ENCODE measurements around the gene CFAP299. TPM values are rescaled to one million over a fixed set of nuclear protein-coding genes. Genes with fewer than 3 reads are reported as not detected.

Gene CFAP299
- total RNA-seq, 2 donors from 2014 or later = not detected

GRCh38 chr4:80897537-80898303, 562.2 kb downstream of the CFAP299 start:
- DNase-seq = no peak
- WGBS, 2 experiments (ENCODE audit: insufficient coverage in 1 of 2, insufficient read length in 1 of 2) = 81 to 100% methylated on average over 1 to 5 of the region's 5 CpGs
- Mint-ChIP-seq H3K27ac (no peak overlapping the region), H3K4me1 (no peaks in the 10 kb centered on the region), H3K27me3 (ENCODE audit: insufficient read depth) (no peaks in the 10 kb centered on the region), H3K9me3 (no peaks in the 10 kb centered on the region), H3K36me3 (ENCODE audit: low read depth) (no peaks in the 10 kb centered on the region), H3K4me3 (no peak overlapping the region)
- no peak overlapping the region for H3K9ac ChIP-seq (ENCODE audit: extremely low read depth, low read length, poor library complexity, severe bottlenecking)
- no peaks in the 10 kb centered on the region for H3K27me3 ChIP-seq (ENCODE audit: control insufficient read depth, insufficient read depth, low read length, poor library complexity, severe bottlenecking)
- H3K9me3 ChIP-seq (ENCODE audit: control insufficient read depth, low read length) = no peaks in the 10 kb centered on the region
- no peaks in the 10 kb centered on the region for H3K4me1 ChIP-seq (ENCODE audit: control insufficient read depth, insufficient read depth, low read length)
- no peak overlapping the region for H3K4me3 ChIP-seq (ENCODE audit: low read length)
- TF ChIP-seq CTCF (conservative IDR thresholded peaks at IDR 0.05) = no peak
- H3K36me3 ChIP-seq (ENCODE audit: control insufficient read depth, insufficient read depth, low read length) = no peaks in the 10 kb centered on the region
- no peak overlapping the region for H3K27ac ChIP-seq (ENCODE audit: low read depth, low read length)

GRCh38 chr4:80900908-80901307, 565.4 kb downstream of the CFAP299 start:
- TF ChIP-seq CTCF (conservative IDR thresholded peaks at IDR 0.05) = no peak
- Histone ChIP-seq H3K27ac (ENCODE audit: low read depth, low read length) (no peak overlapping the region), H3K4me3 (ENCODE audit: low read length) (no peak overlapping the region), H3K27me3 (ENCODE audit: control insufficient read depth, insufficient read depth, low read length, poor library complexity, severe bottlenecking) (no peaks in the 10 kb centered on the region), H3K36me3 (ENCODE audit: control insufficient read depth, insufficient read depth, low read length) (no peaks in the 10 kb centered on the region), H3K4me1 (ENCODE audit: control insufficient read depth, insufficient read depth, low read length) (no peaks in the 10 kb centered on the region), H3K9me3 (ENCODE audit: control insufficient read depth, low read length) (no peaks in the 10 kb centered on the region), H3K9ac (ENCODE audit: extremely low read depth, low read length, poor library complexity, severe bottlenecking) (no peak overlapping the region)
- 75 to 92% methylated on average over 1 to 2 of the region's 2 CpGs for WGBS, 2 experiments (ENCODE audit: insufficient coverage in 1 of 2, insufficient read length in 1 of 2)
- Mint-ChIP-seq H3K27me3 (ENCODE audit: insufficient read depth) (no peaks in the 10 kb centered on the region), H3K9me3 (peaks cover 6% of the 10 kb centered on the region), H3K27ac (no peak overlapping the region), H3K4me1 (no peaks in the 10 kb centered on the region), H3K4me3 (no peak overlapping the region), H3K36me3 (ENCODE audit: low read depth) (no peaks in the 10 kb centered on the region)
- DNase-seq = no peak

GRCh38 chr4:80903020-80903419, 567.5 kb downstream of the CFAP299 start:
- no peak for DNase-seq
- Mint-ChIP-seq H3K36me3 (ENCODE audit: low read depth) (peaks cover 6% of the 10 kb centered on the region), H3K27me3 (ENCODE audit: insufficient read depth) (no peaks in the 10 kb centered on the region), H3K4me3 (no peak overlapping the region), H3K9me3 (peaks cover 21% of the 10 kb centered on the region), H3K27ac (no peak overlapping the region), H3K4me1 (no peaks in the 10 kb centered on the region)
- TF ChIP-seq CTCF (conservative IDR thresholded peaks at IDR 0.05) = no peak
- Histone ChIP-seq H3K4me3 (ENCODE audit: low read length) (no peak overlapping the region), H3K36me3 (ENCODE audit: control insufficient read depth, insufficient read depth, low read length) (no peaks in the 10 kb centered on the region), H3K27me3 (ENCODE audit: control insufficient read depth, insufficient read depth, low read length, poor library complexity, severe bottlenecking) (no peaks in the 10 kb centered on the region), H3K27ac (ENCODE audit: low read depth, low read length) (no peak overlapping the region), H3K4me1 (ENCODE audit: control insufficient read depth, insufficient read depth, low read length) (no peaks in the 10 kb centered on the region), H3K9ac (ENCODE audit: extremely low read depth, low read length, poor library complexity, severe bottlenecking) (no peak overlapping the region), H3K9me3 (ENCODE audit: control insufficient read depth, low read length) (no peaks in the 10 kb centered on the region)

Data from endodermal cell (in vitro differentiated cells).